8988T (cell line): Measurements from ENCODE around the gene PAXX.

Experiments used
- DNase-seq: peaks from one replicate; pipeline ENCODE4 v3.0.0; 2011

The PAXX gene

DNA sequence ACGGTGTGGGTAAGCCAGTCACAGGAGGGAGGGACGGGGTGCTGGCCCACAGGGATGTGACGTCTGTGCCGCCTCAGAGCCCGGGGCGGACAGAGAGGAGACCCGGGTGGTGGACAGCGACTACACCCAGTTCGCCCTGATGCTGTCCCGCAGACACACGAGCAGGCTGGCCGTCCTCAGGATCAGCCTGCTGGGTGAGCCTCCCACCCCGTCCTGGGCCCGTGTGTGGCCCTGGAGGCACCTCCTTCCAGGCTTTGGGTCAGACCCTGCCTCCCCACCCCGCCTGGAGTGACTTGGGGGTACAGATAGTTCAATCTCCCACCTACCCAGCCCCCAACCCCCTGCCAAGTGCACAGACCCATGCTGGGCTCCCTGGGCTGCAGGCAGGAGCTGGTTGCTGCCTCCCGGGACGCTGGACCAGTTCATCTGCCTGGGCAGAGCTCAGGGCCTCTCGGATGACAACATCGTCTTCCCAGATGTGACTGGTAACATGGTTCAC, 38.4 kb upstream of the PAXX start:
- DNase-seq = no peak

DNA sequence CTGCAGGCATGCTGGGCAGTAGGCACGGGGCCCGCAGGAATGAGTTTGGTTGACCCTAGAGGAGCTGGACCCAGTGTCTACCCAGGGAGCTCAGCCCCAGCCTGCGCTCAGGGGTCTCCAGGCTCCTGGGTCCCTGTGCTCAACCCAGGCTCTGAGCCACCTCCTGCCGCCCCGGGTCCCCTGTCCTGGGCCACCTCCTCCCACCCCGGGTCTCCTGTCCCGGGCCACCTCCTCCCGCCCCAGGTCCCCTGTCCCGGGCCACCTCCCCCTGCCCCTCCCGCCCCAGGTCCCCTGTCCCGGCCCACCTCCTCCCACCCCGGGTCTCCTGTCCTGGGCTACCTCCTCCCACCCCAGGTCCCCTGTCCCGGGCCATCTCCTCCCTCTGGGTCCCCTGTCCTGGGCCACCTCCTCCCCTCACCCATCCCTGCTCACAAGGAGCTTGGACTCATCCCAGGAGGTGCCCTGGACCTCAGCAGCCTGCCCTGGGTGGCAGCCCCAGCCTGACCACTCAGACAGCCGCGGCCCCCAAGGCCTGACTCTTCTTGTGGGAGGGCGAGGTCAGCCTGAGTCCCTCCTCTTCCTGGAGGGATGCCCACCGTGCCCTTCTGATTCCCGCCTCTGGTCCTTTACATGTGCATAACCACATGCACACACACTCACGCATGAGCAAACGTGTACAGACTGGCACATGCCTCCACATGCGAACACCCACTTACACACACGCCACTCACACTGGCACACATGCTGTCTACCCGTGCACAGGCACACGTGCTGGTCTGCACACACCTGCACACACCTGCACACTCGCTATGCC, 37.7 kb upstream of the PAXX start:
- no peak for DNase-seq

DNA sequence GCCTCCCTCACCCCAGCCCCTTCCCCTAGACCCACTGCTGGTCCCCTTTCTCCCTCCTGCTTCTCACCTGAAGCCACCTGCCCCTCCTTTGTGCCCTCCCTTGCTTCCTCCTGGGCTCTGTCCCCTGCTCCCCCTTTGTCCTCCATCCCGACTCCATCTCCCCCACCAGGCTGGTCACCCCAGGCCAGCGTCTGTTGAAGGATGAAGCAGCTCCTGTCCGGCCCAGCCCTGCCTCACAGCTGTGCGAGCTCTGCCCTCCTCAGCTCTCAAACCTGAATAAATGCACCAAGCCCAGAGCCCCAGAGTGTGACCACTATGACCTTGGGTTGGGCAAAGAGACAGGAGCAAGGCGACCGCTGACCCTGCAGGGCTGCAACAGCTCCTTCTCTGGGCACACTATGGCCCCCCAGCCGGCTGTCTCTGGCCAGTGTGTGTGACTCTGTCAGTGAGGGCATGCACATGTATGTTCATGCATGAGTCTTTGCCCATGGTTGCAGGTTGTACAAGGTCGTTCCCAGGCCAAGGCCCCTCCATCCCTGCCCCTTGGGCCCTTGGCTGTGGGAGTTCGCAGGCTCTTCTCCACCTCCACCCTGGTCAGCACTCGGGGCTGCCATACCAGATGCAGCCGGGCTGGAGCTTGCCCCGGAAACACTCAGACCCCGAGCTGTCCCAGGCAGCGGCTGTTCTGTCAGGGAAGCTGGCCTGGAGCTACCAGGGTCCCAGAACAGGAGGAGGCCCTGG, 36.9 kb upstream of the PAXX start:
- DNase-seq = no peak

DNA sequence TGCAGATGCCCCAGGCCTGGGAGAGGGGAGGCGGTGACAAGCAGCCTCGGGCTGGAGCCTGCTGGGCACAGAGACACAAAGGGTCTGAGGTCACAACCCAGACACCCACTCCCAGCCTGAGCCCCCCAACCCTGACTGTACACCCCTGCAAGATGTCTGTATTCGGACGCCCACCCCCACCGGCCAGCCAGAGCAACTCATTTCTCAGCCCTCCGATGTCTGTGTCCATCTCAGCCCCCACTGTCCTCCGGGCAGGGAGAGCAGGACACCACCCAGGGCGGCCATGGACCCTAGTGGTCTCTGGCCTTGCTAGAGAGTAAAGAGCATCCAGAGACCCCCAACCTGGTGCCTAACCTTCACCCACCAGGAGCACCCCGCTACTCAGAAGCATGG, 36.3 kb upstream of the PAXX start:
- DNase-seq = no peak

DNA sequence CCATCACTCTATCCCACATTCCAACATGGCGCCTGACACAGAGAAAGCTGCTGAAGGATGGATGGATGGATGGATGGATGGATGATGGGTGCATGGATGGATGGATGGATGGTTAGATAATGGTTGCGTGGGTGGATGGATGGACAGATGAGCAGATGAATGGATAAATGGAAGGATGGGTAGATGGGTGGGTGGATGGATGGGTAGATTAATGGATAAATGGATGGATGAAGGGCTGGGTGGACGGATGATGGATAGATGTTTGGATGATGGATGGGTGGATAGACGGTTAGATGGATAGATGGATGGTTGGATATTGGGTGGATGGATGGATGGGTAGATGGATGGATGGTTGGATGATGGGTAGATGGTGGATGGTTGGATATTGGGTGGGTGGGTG, 35.6 kb upstream of the PAXX start:
- no peak for DNase-seq

DNA sequence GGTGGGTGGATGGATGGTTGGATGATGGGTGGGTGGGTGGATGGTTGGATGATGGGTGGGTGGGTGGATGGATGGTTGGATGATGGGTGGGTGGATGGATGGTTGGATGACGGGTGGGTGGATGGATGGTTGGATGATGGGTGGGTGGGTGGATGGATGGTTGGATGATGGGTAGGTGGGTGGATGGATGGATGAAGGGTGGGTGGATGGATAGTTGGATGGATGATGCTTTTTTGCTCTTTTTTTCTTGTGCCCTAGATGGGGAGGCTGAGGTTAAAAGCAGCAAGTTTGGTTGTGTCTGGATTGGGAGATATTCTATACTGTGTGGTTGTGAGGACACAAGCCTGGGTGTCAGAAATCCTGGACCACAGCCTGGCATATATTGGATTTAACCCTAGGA, 34.8 kb upstream of the PAXX start:
- DNase-seq = no peak

DNA sequence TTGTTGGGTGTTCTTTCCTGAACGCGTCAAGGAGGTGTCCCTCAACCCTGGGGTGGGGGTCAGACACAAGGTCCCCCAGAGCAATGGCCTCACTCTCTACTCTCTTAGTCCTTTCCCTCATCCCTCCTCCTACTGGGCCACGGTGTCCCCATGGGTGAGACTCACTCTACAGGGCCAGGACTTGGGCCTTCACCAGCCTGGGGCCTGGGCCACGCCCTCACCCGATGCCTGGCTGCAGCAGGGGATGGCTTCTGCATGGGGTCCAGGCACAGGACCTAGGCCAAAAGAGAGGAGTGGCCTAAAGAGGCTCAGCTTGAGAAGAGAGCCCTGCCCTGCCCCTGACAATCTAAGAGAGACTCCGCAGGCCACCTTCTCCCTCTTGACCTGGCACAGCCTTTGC, 34.3 kb upstream of the PAXX start:
- DNase-seq = no peak

DNA sequence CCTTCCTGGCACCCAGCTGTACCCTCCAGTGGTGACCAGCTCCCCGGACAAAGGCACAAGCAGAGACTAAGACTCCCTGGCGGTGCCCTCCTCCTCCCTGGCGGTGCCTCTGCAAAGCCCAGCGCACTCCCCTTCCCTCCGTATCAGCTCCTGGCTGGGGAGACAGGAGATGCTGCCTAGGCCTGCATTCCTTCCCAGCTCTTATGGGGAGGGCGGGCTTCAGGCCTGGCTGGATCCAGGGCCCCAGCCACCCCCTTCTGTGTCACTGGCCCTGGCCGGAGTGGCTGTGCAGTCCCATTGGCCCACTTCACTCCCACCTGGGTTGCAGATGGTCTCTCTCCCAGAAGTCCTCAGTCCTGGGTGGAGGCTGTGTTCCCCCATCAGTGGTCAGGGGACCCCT, 33.7 kb upstream of the PAXX start:
- no peak for DNase-seq

DNA sequence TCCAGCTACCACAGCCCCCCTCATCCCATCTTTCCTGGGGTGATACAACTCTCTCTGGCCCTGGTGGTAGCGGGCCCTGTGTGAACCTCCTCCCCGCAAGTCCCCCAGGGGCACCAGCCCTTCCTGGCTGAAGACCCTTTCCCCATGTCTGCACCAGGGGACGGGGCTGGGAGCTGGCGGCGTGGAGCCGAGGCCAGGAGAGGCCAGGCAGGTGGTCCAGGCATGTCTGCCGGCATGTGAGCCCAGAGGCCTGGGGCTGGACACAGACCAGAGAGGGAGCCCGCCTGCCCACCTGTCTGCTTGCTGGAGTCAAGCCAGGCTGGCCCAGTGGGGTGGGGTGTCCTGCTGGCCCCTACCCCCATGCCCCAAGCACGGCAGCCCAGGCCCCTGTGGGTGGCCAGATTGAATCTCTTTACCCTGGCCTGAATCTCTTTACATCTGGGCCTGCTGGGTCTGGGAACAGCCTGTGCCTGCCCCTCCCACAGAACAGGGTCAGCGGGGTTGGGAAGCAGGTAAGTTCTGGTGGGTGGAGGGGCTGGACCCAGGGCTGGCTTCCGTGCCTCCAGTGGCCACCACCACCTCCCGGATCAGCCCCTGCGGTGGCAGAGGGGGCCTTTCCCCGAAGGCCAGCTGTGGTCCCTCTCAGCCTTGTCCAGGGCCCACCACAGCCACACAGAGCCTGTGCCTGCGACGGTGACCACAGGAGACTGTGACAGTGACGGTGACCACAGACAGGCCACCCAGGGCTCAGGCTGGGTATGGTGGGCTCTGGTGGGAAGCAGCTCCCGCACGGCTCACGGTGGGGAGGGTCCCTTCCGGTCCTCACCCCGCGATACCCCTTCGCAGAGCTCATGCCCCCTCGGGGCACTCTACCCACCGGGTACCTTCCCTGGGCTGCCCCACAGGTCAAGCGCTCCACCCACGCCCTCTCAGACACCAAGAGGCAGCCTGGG, 33.0 kb upstream of the PAXX start:
- no peak for DNase-seq

DNA sequence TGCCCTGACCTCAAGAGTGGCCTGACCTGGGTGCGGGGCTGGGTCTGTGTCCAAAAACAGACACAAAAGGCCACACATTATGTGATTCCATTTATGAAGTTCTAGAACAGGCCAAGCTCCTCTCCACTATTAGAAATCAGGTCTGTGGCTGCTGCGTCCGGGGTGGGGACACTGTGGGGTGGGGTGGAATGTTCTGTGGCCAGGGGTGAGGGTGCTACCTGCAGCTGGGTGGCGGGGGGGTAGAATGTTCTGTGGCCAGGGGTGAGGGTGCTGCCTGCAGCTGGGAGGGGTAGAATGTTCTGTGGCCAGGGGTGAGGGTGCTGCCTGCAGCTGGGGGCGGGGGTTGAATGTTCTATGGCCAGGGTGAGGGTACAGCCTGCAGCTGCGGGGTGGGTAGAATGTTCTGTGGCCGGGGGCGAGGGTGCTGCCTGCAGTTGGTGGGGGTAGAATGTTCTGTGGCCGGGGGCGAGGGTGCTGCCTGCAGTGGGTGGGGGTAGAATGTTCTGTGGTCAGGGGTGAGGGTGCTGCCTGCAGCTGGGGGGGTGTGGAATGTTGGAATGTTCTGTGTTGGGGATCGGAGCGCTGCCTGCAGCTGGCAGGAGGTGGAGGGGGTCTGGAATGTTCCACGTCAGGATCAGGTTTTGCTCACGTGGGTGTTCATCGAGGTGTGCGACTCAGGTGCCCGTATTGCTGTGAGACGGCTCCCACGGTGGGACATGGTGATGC, 31.8 kb upstream of the PAXX start:
- no peak for DNase-seq

DNA sequence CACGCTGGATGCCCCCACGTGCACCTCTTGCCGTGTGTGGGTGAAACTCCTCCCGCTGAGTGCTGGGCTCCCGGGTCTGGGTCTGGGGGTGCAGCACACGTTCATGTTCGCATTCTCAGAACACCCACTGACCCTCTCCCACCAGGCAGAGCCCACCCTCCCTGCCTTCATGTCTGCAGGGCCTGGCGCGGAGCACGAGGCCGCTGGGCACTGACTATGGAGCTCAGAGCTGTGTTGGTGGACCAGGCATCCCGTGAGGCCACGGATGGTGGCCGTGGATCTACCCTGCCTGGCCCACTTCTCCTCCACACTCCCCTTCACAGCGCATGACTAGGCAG, 31.3 kb upstream of the PAXX start:
- DNase-seq = no peak

DNA sequence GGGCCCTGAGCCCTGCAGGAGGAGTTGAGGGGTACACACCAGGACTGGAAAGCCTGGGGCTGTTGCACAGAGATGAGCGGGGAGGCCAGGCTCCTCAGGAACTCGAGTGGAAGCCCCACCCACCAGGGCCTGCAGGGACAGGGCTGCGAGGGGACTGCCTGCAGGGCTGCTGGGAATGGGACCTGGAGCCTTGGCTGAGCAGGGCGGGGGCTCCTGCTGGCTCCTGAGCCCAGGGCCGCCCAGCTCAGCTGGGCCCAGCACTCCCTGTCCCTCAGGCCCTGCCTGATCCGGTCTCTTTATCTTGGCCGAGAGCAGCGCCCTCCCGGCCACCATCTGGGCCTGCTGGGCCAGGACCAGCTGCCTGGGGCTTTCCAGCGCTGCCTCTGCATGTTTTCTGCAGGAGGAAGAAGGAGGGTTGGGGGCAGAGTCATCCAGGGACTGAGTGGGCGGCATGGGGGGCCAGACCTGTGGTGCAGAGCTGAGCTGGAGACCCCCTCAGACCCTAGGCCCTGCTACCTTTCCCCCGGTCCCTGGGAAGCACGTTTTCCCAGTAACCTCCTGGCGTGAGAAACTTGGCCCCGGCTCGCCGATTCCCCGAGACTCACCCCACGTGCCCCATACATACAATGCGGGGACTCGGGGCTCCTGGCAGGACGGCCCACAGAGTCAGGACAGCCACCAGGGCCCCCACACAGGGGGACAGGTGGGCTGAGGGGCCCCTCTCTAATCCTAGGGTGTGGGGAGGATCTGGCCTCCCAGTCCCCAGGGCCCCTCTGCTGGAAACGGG, 30.8 kb upstream of the PAXX start:
- no peak for DNase-seq

DNA sequence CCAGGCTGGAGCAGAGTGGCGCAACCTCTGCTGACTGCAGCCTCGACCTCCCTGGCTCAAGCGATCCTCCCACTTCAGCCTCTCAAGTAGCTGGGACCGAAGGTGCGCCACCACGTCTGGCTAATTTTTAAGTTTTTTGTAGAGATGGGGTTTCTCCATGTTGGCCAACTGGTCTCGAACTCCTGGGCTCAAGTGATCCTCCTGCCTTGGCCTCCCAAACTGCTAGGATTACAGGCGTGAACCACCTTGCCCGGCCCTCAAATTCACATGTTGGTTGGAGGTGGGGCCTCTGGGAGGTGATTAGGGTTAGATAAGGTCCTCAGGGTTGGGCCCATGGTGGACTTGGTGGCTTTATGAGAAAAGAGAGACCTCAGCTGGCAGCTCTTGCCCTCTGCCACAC, 30.1 kb upstream of the PAXX start:
- DNase-seq = no peak

DNA sequence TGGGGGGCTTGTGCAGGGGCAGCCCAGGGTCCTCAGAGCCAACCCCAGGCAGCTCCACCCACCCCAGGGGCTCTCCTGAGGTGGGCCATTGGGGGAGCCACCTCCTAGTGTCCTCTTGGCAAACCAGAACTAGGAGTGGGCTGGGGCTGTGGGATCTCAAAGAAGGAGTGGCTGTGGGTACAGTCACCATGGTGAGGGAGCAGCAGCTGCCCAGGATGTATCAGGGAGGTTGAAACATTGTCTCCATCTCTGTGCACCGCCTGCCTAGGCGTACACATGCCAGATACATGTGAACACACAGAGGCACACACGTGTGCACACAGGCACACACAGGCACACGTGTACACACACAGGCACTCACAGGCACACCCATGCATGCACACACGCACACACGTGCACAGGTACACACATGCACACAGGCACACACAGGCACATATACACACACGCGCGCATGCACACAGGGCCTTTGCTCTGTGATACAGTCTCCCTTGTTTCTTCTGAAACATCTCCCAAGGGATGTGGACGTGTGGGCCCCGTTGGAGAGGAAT, 29.4 kb upstream of the PAXX start:
- no peak for DNase-seq

DNA sequence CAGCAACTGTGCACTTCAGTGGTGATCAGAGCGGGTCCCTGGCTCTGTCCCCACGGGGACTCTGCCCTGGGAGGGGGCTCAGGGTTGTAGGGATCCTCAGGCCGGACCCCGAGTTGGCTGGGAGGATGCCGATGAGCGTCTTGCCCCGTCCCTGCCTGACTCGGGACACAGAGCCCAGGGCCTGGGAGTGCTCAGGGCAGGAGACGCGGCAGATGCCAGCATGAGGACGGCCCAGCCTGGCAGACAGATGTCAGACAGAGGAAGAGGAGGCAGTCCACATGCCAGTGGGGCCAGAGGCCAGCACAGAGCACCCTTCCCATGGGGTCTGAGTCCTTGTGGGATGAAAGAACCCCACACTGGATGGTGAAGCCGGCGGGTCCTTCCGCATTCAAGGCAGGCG, 28.9 kb upstream of the PAXX start:
- DNase-seq = no peak

DNA sequence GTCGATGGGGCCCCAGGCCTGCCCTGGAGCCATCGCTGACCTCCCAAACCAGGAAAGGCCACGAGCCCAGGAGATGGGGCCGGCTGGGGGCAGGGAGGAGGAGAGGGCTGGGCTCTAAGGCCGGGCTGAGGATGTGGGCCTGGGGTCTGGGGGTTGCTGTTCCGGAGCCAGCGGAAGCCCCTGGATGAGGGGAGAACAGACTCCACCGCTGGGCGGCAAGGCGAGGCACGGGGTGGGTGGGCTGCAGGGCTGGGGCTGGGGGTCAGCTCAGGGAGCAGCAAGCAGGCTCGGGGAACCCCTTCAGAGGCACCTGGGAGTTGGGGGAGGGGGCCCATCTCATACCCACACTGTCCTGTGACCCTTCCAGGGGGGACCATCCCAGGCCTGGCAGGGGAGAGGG, 28.5 kb upstream of the PAXX start:
- DNase-seq = no peak

DNA sequence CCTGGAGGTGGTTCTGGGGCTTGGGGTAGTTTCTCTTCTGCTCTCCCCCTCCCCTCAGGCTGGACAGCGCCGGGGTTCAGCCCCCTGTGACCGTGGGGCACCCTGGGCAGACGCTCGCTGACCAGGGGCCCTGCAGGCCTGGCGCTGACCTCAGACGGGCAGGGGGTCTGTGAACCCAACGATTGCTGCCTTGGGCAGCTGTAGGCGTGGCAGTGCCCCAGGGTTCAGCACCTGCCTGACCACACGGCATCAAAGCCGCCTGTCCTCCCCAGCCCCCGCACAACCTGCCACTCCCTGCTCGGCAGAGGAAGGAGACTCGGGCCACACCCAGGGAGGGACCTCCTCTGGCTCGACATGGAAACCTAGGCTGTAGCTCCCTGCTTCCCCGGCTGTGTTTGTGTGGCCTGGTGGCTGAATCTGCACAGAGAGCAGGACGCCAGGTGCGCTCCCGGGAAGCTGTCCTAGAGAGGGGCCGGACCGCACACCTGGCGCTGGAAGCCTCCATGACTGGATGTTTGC, 28.0 kb upstream of the PAXX start:
- no peak for DNase-seq

DNA sequence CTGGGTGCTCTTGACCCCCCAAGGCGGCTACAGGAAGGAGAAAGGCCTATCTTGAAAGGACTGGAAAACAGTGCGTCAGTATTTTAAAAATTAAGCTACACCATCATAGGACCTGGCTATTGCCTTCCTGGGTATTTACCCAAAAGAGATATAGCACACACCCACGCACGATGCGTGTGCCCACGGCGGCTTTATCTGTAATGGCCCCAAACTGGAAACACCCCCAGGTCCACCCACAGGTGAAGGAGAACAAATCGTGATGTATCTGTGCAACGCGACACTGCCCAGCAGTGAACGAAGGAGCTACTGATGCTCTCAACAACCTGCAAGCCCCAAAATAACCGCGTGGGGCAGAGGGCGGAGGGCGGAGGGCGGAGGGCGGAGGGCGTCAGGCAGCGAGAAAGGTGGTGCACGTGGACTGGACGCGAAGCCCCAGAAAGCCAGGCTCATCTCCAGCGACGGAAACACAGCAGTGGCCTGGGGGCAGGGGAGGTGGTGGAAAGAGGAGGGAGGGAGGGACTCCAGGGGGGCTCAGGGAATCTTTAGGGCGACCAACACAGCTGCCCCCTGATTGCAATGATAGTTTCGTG, 27.3 kb upstream of the PAXX start:
- no peak for DNase-seq

DNA sequence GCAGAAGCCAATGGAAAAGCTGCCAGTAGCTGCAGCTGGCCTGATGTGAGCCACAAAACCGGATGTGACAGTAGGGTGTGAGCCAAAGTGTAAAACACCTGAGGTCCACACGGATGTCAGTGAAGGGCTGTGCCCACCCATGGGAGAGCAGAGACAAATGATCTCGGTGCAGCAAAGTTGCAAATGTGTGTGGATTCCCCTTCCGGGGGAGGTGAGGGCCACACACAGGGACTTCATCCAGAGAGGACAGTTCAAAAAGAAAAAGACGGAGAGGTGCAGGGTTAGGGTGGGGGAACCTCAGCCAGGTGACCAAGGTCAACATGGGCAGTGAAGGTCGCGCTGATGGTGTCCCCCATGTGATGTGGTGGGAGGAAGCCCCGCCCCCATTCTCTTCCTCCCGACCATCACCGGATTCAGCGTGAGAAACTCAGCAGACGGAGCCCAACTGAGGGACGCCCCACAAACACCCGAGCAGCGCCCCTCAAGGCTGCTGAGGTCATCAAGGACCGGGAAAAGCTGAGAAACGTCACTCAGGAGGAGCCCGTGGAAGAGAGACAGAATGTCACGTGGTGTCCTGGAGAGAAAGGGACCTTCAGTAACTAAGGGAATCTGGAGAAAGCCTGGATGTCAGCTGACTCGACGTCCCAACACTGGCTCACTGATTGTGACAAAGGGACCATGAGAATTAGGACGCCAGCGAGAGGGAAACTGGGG, 26.3 kb upstream of the PAXX start:
- DNase-seq = no peak
